Right lobe of liver (tissue), 4 donors: ENCODE data around the gene ARHGAP19.

ENCODE experiments used
- CTCF ChIP-seq, 4 donors: fragments of 200-600 bp in 3 of 4; fragments of 450-650 bp in 1 of 4; IDR thresholded peaks; one replicate each; pipeline versions ENCODE4 v1.5.1 to v1.8.0; 2016 to 2022; ENCODE audit warnings: antibody characterized with exemption in 4 of 4, mild to moderate bottlenecking in 2 of 4
- POLR2A ChIP-seq: fragments of 450-650 bp; IDR thresholded peaks from one replicate; pipeline ENCODE4 v1.6.1; 2017; ENCODE audit warnings: antibody characterized with exemption, mild to moderate bottlenecking
- donor health status: DM: no; HTN: no; CAD: no.
- donor health status: DM: no; HTN: no; CAD: no.
- donor health status: DM: no; HTN: yes; CAD: no.

DNA sequence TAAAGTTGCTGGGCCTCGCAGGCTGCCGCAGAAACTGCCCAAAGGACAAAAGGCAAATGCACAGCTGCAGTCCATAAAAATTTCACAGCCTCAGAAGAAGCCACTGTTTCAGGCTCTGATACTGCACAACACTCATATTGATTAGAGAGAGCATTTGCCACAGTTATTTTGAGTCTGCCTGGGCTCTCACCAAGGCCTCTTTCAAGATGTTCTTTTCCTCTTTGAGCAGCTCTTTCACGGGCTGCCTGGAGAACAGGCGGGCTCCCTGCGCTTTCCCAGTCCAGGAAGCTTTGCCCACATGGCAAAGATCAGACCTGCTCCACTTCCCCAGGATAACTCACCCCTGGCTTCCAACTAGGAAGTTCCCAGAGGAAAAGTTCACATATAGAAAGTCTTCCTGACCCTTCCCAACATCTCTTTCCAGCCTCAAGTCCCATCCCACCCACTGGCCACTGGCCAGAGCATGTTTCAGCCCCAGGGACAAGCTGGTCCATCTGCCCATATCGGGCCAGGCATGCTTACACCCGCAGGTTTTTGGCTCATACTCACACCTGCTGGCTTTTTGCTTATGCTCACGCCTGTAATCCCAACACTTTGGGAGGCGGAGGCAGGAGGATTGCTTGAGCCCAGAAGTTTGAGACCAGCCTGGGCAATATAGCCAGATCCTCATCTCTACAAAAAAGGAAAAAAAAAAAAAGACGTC, 110.0 kb downstream of the ARHGAP19 start:
- TF ChIP-seq POLR2A: no peak
- TF ChIP-seq CTCF (IDR thresholded peaks at IDR 0.05): no peak
